SH-SY5Y (cell line): Measurements from ENCODE around the gene DNAH10.

Source experiments
- GATA2 ChIP-seq: IDR thresholded peaks from 2 replicates; pipeline ENCODE4 v1.6.1; 2011; ENCODE audit warnings: mild to moderate bottlenecking, low read depth, low read length
- GATA3 ChIP-seq: IDR thresholded peaks from 2 replicates; pipeline ENCODE4 v1.6.1; 2011; ENCODE audit warnings: low read depth, mild to moderate bottlenecking, low read length, moderate library complexity

DNA sequence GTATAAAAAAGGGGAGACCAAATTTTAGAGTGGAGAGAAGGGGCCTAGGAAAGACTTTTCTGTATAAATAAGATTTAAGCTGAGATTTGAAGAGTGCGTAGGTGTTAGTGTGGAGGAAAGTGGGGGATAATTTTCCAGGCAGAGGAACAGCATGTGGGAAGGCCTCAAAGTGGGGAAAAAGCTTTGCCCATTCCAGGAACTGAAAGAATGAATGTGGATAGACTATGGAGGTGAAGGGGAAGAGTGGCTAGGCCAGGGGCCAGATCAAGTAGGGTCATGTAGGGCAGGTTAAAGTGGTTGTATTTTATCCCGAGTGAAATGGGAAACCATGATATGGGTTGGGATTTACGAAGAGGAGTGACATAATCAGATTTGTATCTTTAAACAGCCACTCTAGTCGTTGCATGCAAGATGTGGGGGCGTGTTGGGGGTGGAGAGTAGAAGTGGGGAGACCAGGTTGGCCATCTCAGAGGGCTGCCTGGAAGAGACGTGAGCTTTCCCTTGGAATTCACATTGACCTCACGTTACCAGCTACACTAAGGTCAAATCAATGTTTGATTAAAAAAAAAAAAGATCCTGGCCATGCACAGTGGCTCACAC, 214.2 kb downstream of the DNAH10 start:
- TF ChIP-seq GATA2 (no peak), GATA3 (no peak)
